GM12891 (cell line): Measurements from ENCODE around the gene CASS4.

Experiments
- POLR2A ChIP-seq: IDR thresholded peaks from 2 replicates; pipeline ENCODE4 v1.6.1; 2011; ENCODE audit warnings: low read depth, low read length, control low read depth
- POLR2AphosphoS5 ChIP-seq: IDR thresholded peaks from 2 replicates; pipeline ENCODE4 v1.6.1; 2011; ENCODE audit warnings: low read depth, low read length, control low read depth

DNA sequence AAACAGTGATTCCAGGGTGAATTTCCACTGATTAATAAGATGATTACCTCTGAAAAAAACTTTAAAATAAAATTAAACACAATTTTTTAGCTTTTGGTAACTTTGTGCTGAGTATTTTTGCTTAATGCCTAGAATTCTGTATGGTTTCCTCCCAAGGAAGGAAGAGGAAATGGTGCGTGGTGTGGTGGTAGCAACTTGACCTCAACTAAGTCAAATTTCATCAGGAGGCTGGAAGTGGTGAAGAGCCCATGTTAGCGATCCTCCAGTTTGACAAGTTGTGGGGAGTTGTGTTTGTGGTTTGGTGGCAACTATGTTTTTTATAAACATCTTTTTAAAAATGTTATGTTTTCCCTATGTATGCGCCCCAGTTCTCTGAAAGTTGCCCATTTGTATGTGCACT lies 51.4 kb downstream of the CASS4 start:
- TF ChIP-seq POLR2AphosphoS5 (no peak), POLR2A (no peak)
